Measurements from ENCODE around the gene LPP.

DNA sequence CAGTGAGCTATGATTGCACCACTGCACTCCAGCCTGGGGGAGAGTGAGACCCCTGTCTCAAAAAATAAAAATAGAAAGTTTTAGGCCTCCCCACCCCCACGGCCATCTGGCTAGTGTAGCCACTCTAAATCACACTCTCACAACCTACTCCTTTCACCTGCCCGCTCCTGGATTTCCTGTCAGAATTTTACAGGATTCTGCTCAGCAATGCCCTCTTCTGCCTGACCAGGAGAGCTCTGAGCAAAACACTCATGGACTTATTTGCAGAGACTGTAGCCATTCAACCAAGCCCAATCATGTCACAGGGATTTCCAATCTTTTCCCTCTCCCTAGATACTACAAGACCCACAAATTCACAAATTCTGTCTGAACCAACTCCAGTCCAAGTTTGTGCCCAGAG, 775.2 kb downstream of the LPP start:
- TF ChIP-seq, protein P1, sequence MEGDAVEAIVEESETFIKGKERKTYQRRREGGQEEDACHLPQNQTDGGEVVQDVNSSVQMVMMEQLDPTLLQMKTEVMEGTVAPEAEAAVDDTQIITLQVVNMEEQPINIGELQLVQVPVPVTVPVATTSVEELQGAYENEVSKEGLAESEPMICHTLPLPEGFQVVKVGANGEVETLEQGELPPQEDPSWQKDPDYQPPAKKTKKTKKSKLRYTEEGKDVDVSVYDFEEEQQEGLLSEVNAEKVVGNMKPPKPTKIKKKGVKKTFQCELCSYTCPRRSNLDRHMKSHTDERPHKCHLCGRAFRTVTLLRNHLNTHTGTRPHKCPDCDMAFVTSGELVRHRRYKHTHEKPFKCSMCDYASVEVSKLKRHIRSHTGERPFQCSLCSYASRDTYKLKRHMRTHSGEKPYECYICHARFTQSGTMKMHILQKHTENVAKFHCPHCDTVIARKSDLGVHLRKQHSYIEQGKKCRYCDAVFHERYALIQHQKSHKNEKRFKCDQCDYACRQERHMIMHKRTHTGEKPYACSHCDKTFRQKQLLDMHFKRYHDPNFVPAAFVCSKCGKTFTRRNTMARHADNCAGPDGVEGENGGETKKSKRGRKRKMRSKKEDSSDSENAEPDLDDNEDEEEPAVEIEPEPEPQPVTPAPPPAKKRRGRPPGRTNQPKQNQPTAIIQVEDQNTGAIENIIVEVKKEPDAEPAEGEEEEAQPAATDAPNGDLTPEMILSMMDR (optimal IDR thresholded peaks at IDR 0.05 in 1 of 3, IDR thresholded peaks at IDR 0.05 in 1 of 3, conservative IDR thresholded peaks at IDR 0.05 in 1 of 3; ENCODE audit: extremely low read depth in 1 of 3, insufficient read depth in 2 of 3, low read length in 3 of 3), result peak in 2 of 3 experiments; percentile 27 to 61
- TF ChIP-seq EZH2 (IDR thresholded peaks at IDR 0.05; ENCODE audit: low read length), result no peak

Measured in keratinocyte (primary cell).